Measurements from ENCODE around the gene PWP1. TPM values are rescaled to one million over a fixed set of nuclear protein-coding genes. Genes with fewer than 3 reads are reported as not detected.

Gene PWP1
- total RNA-seq (10 to 100 TPM; 12.5 to 21.8 (median 14.8) TPM), polyA plus RNA-seq (10 to 100 TPM; 10.5 to 20.9 TPM)

GRCh38 chr12:107685360-107686248, at the start of gene PWP1:
Gene PWP1 (plus strand): TSS chr12:107685799. CDS start chr12:107685900, 101 bp downstream.
- intact Hi-C loops (cut with DNase I) = loop anchor here in 2 of 3 donors (10.0 kb wide), 1 partner anchor 69 kb away; no protein-coding TSS in a partner anchor
- peak; percentile 92 to 99 (median 96) for DNase-seq
- no peak for TF ChIP-seq CTCF (IDR thresholded peaks at IDR 0.05)
- WGBS, 2 donors = 0% methylated on average over 50 to 51 of the region's 51 CpGs
- Histone ChIP-seq H3K4me1 (peaks cover 0 to 8% (median 0%) of the 10 kb centered on the region in 3 donors), H3K9me3 (no peaks in the 10 kb centered on the region), H3K36me3 (peaks cover 2 to 21% (median 3%) of the 10 kb centered on the region in 3 donors), H3K27me3 (no peaks in the 10 kb centered on the region), H3K4me3 (peak within 1 kb of the TSS; percentile 80 to 95 (median 91)), H3K27ac (peak within 1 kb of the TSS; percentile 58 to 77 (median 70))
- ATAC-seq = peak; percentile 95 to 99 (median 98)
- no peak for FAIRE-seq

GRCh38 chr12:107641154-107641553, 44.4 kb upstream of the PWP1 start:
- DNase-seq (no peak), FAIRE-seq (no peak), ATAC-seq (no peak)
- no peak for TF ChIP-seq CTCF (IDR thresholded peaks at IDR 0.05)
- intact Hi-C loops (cut with DNase I) = no loop called here
- Histone ChIP-seq H3K4me3 (no peak overlapping the region), H3K27ac (no peak overlapping the region), H3K4me1 (no peaks in the 10 kb centered on the region), H3K27me3 (no peaks in the 10 kb centered on the region), H3K36me3 (no peaks in the 10 kb centered on the region), H3K9me3 (no peaks in the 10 kb centered on the region)

- intact Hi-C loops (cut with DNase I) = no loop called here
- no peaks in the 10 kb centered on the region for H3K27me3 ChIP-seq
- no peaks in the 10 kb centered on the region for H3K4me1 ChIP-seq
- no peak overlapping the region for H3K27ac ChIP-seq
- no peak overlapping the region for H3K4me3 ChIP-seq
- DNase-seq (no peak), FAIRE-seq (no peak), ATAC-seq (no peak)
- no peak for TF ChIP-seq CTCF (IDR thresholded peaks at IDR 0.05)
- 63 to 77% methylated on average over 5 of the region's 5 CpGs for WGBS, 2 donors
- no peaks in the 10 kb centered on the region for H3K36me3 ChIP-seq
- H3K9me3 ChIP-seq = no peaks in the 10 kb centered on the region
Measured at GRCh38 chr12:107642240-107642639, 43.4 kb upstream of the PWP1 start.

- 51 to 55% methylated on average over 27 of the region's 27 CpGs for WGBS, 2 donors
- FAIRE-seq = no peak
- Histone ChIP-seq H3K27ac (no peak overlapping the region), H3K27me3 (no peaks in the 10 kb centered on the region), H3K9me3 (no peaks in the 10 kb centered on the region), H3K4me3 (no peak overlapping the region), H3K4me1 (no peaks in the 10 kb centered on the region), H3K36me3 (no peaks in the 10 kb centered on the region)
- no peak for TF ChIP-seq CTCF (IDR thresholded peaks at IDR 0.05)
- no peak for DNase-seq
- ATAC-seq = no peak
- intact Hi-C loops (cut with DNase I) = no loop called here
Measured at GRCh38 chr12:107645630-107646333, 39.8 kb upstream of the PWP1 start.

Data from pancreas (tissue), 10 donors.